Right renal cortex interstitium (tissue), 3 donors: ENCODE data around the gene RGS3. TPM values are rescaled to one million over a fixed set of nuclear protein-coding genes. Genes with fewer than 3 reads are reported as not detected.
"Not testable (repeated sequence)": the region's sequence is repeated elsewhere in the genome, so short reads cannot be mapped to it uniquely, and the experiment has no call there.

Experiments
- DNase-seq, 3 donors: peaks; one replicate each; pipeline ENCODE4 v3.0.0-alpha.2; 2013; ENCODE audit warnings: low read depth in 3 of 3, low spot score in 2 of 3
- polyA plus RNA-seq, 3 donors: library from polyadenylated mRNA; unstranded; fragments of 120-200 nt; gene quantifications; one replicate each; pipeline ENCODE4 v1.2.1, GENCODE V29; 2013; ENCODE audit not compliant: insufficient read length in 3 of 3

The RGS3 gene
- polyA plus RNA-seq, 3 donors, result 45.1 to 47.4 (median 47.2) TPM

- DNase-seq, result no peak
These were observed 22.8 kb downstream of the RGS3 start for GRCh38 chr9:113486327-113486726.

GRCh38 chr9:113488071-113488470, 24.5 kb downstream of the RGS3 start:
- no peak for DNase-seq

- DNase-seq, result no peak
These were observed 25.0 kb downstream of the RGS3 start for GRCh38 chr9:113488490-113488889.

- DNase-seq, result not testable (repeated sequence)
These were observed 27.6 kb downstream of the RGS3 start for GRCh38 chr9:113491147-113491546.

GRCh38 chr9:113492343-113493202, 29.0 kb downstream of the RGS3 start:
- no peak for DNase-seq

GRCh38 chr9:113493203-113493520, 29.6 kb downstream of the RGS3 start:
- DNase-seq, result no peak

- DNase-seq, result no peak
These were observed 32.0 kb downstream of the RGS3 start for GRCh38 chr9:113495526-113495925.

GRCh38 chr9:113497051-113497450, 33.5 kb downstream of the RGS3 start:
- no peak for DNase-seq

GRCh38 chr9:113499153-113499875, 35.8 kb downstream of the RGS3 start:
- DNase-seq, result no peak

GRCh38 chr9:113499876-113500497, 36.5 kb downstream of the RGS3 start:
- DNase-seq, result no peak

- DNase-seq, result no peak
These were observed 37.7 kb downstream of the RGS3 start for GRCh38 chr9:113501129-113501686.

- DNase-seq, result no peak
These were observed 38.3 kb downstream of the RGS3 start for GRCh38 chr9:113501852-113502251.

- DNase-seq, result no peak
These were observed 39.0 kb downstream of the RGS3 start for GRCh38 chr9:113502427-113503034.

- DNase-seq, result no peak
These were observed 39.6 kb downstream of the RGS3 start for GRCh38 chr9:113503131-113503541.

- DNase-seq, result no peak
These were observed 40.2 kb downstream of the RGS3 start for GRCh38 chr9:113503613-113504211.

GRCh38 chr9:113504725-113505590, 41.4 kb downstream of the RGS3 start:
- no peak for DNase-seq

GRCh38 chr9:113506090-113506589, 42.6 kb downstream of the RGS3 start:
- no peak for DNase-seq

- no peak for DNase-seq
These were observed 43.7 kb downstream of the RGS3 start for GRCh38 chr9:113507256-113507655.

GRCh38 chr9:113508111-113508749, 44.7 kb downstream of the RGS3 start:
- no peak for DNase-seq
